ENCODE results near the gene ETNK1. TPM values are rescaled to one million over a fixed set of nuclear protein-coding genes. Genes with fewer than 3 reads are reported as not detected.
"Not testable (repeated sequence)": the region's sequence is repeated elsewhere in the genome, so short reads cannot be mapped to it uniquely, and the experiment has no call there.

Gene ETNK1, protein sequence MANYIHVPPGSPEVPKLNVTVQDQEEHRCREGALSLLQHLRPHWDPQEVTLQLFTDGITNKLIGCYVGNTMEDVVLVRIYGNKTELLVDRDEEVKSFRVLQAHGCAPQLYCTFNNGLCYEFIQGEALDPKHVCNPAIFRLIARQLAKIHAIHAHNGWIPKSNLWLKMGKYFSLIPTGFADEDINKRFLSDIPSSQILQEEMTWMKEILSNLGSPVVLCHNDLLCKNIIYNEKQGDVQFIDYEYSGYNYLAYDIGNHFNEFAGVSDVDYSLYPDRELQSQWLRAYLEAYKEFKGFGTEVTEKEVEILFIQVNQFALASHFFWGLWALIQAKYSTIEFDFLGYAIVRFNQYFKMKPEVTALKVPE
- polyA plus RNA-seq (2013, experiment 1 of 4) = 37.5 TPM
- polyA plus RNA-seq (2013, experiment 2 of 4) = 31.5 TPM
- polyA plus RNA-seq (2013, experiment 3 of 4) = 30.3 TPM
- 30.1 TPM for polyA plus RNA-seq (2013, experiment 4 of 4)

DNA sequence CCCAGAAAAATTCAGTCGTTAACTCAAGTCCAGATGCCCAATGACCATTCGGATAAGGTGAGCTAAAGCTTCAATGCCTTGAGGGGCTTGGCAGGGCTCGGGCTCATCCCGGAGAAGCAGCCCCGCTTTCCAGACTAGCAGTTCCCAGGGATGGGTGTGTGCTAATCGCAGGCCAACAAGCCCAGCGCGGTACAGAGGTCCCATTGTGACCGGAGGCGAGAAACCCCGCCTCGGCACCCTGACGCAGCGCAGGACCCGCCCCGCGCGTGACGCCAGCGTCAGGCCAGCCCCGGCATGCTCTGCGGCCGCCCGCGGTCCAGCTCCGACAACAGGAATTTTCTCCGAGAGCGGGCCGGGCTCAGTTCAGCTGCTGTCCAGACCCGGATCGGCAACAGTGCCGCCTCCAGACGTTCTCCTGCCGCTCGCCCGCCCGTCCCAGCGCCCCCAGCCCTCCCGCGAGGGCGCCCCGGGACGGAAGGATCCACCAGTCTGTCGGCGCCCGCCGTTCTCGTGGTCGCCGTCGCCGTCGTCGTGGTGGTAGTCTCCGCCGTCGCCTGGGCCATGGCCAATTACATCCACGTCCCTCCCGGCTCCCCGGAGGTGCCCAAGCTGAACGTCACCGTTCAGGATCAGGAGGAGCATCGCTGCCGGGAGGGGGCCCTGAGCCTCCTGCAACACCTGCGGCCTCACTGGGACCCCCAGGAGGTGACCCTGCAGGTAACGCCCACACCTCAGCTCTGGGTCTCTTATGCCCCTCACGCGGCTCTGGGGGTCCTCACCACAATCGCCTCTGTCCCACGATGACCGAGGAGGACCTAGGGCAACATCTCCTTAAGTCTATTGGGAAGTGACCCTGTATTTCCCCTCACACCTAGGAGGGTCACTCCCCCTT, at the start of gene ETNK1:
Gene ETNK1 (plus strand): TSS at position 302 of the 892 bp plus-strand sequence. CDS start 260 bp downstream, at position 562.
- 1% methylated on average over 71 of the region's 71 CpGs for WGBS, 2 experiments
- H3K27ac ChIP-seq (ENCODE audit: insufficient read depth, low read depth, low read length, poor library complexity, severe bottlenecking) = peak within 1 kb of the TSS; percentile 95
- no peaks in the 10 kb centered on the region for H3K9me3 ChIP-seq (ENCODE audit: control insufficient read depth, low read length)
- H3K27me3 ChIP-seq (ENCODE audit: control insufficient read depth, insufficient read depth, low read length, poor library complexity, severe bottlenecking) = no peaks in the 10 kb centered on the region
- H3K36me3 ChIP-seq (ENCODE audit: control insufficient read depth, insufficient read depth, low read length) = no peaks in the 10 kb centered on the region
- H3K4me1 ChIP-seq (ENCODE audit: control insufficient read depth, insufficient read depth, low read length) = peaks cover 10% of the 10 kb centered on the region
- H3K4me3 ChIP-seq (ENCODE audit: insufficient read depth, low read depth, low read length) = peak within 1 kb of the TSS; percentile 76

DNA sequence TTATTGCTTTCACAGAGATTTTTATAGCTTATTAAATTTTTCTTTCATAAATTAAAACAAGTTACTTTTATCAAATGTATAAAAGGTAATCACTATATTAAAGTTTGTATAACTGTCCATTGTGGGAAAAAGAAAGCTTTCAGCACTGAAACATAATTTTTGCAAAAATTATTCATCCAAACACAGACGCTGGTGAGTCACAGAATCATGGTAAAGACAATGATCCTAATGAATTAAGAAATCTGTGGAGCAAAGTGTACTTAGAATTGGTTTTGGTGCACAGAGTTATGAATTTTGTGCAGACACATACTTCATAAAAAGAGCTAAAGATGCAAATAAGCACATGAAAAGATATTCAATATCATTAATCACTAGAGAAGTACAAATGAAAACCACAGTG, 48.9 kb upstream of the ETNK1 start:
- no peaks in the 10 kb centered on the region for H3K36me3 ChIP-seq (ENCODE audit: control insufficient read depth, insufficient read depth, low read length)
- no peaks in the 10 kb centered on the region for H3K4me1 ChIP-seq (ENCODE audit: control insufficient read depth, insufficient read depth, low read length)
- no peak overlapping the region for H3K4me3 ChIP-seq (ENCODE audit: insufficient read depth, low read depth, low read length)
- H3K9me3 ChIP-seq (ENCODE audit: control insufficient read depth, low read length) = no peaks in the 10 kb centered on the region
- WGBS, 2 experiments = 100% methylated on average over 1 of the region's 1 CpG; no CpG with 5 or more reads in 1 of the 2 experiments
- no peaks in the 10 kb centered on the region for H3K27me3 ChIP-seq (ENCODE audit: control insufficient read depth, insufficient read depth, low read length, poor library complexity, severe bottlenecking)
- H3K27ac ChIP-seq (ENCODE audit: insufficient read depth, low read depth, low read length, poor library complexity, severe bottlenecking) = no peak overlapping the region

DNA sequence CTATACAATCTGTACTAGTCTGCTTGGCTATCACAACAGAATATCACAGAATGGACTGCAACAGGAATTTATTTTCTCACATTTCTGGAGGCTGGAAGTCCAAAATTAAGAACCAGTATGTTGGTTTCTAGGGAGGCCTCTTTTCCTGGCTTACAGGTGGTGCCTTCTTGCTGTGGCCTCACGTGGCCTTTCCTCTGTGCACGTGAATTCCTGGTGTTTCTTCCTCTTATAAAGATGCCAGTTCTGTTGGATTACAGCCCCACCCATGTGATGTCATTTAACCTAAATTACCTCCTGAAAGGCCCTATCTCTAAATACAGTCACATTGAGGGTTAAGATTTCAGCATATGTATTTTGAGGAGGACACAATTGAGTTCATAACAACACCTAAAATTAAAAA, 48.5 kb upstream of the ETNK1 start:
- H3K27ac ChIP-seq (ENCODE audit: insufficient read depth, low read depth, low read length, poor library complexity, severe bottlenecking) = no peak overlapping the region
- 89 to 92% methylated on average over 2 of the region's 2 CpGs for WGBS, 2 experiments

DNA sequence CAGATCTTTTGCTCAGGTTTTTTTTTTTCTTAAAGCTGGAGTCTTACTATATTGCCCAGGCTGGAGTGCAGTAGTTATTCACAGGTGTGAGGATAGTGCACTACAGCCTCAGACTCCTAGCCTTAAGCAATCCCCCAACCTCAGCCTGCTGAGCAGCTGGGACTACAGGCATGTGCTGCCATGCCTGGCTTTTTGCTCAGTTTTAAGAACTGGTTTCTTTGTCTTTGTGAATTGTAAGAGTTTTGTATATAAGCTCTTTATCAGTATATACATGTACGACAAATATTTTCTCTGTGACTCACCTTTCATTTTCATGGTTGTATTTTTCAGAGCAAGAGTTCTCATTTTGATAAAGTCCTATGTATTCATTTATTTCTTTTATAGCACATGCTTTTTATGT, 47.3 kb upstream of the ETNK1 start:
- 100% methylated on average over 1 of the region's 1 CpG; no CpG with 5 or more reads in 1 of the 2 experiments for WGBS, 2 experiments
- Histone ChIP-seq H3K27me3 (ENCODE audit: control insufficient read depth, insufficient read depth, low read length, poor library complexity, severe bottlenecking) (no peaks in the 10 kb centered on the region), H3K36me3 (ENCODE audit: control insufficient read depth, insufficient read depth, low read length) (no peaks in the 10 kb centered on the region), H3K27ac (ENCODE audit: insufficient read depth, low read depth, low read length, poor library complexity, severe bottlenecking) (no peak overlapping the region), H3K4me3 (ENCODE audit: insufficient read depth, low read depth, low read length) (no peak overlapping the region), H3K9me3 (ENCODE audit: control insufficient read depth, low read length) (no peaks in the 10 kb centered on the region), H3K4me1 (ENCODE audit: control insufficient read depth, insufficient read depth, low read length) (no peaks in the 10 kb centered on the region)

More for the DNA sequence above, 48.5 kb upstream of the ETNK1 start:
- no peak overlapping the region for H3K4me3 ChIP-seq (ENCODE audit: insufficient read depth, low read depth, low read length)
- no peaks in the 10 kb centered on the region for H3K36me3 ChIP-seq (ENCODE audit: control insufficient read depth, insufficient read depth, low read length)
- H3K4me1 ChIP-seq (ENCODE audit: control insufficient read depth, insufficient read depth, low read length) = no peaks in the 10 kb centered on the region
- H3K9me3 ChIP-seq (ENCODE audit: control insufficient read depth, low read length) = no peaks in the 10 kb centered on the region
- no peaks in the 10 kb centered on the region for H3K27me3 ChIP-seq (ENCODE audit: control insufficient read depth, insufficient read depth, low read length, poor library complexity, severe bottlenecking)

- Histone ChIP-seq H3K4me3 (ENCODE audit: insufficient read depth, low read depth, low read length) (no peak overlapping the region), H3K36me3 (ENCODE audit: control insufficient read depth, insufficient read depth, low read length) (no peaks in the 10 kb centered on the region), H3K4me1 (ENCODE audit: control insufficient read depth, insufficient read depth, low read length) (no peaks in the 10 kb centered on the region), H3K27me3 (ENCODE audit: control insufficient read depth, insufficient read depth, low read length, poor library complexity, severe bottlenecking) (no peaks in the 10 kb centered on the region), H3K9me3 (ENCODE audit: control insufficient read depth, low read length) (no peaks in the 10 kb centered on the region), H3K27ac (ENCODE audit: insufficient read depth, low read depth, low read length, poor library complexity, severe bottlenecking) (no peak overlapping the region)
- 95 to 100% methylated on average over 2 to 3 of the region's 3 CpGs for WGBS, 2 experiments
These were observed 46.6 kb upstream of the ETNK1 start for GRCh38 chr12:22578328-22578727.

- Histone ChIP-seq H3K4me3 (ENCODE audit: insufficient read depth, low read depth, low read length) (no peak overlapping the region), H3K27me3 (ENCODE audit: control insufficient read depth, insufficient read depth, low read length, poor library complexity, severe bottlenecking) (no peaks in the 10 kb centered on the region), H3K9me3 (ENCODE audit: control insufficient read depth, low read length) (no peaks in the 10 kb centered on the region), H3K36me3 (ENCODE audit: control insufficient read depth, insufficient read depth, low read length) (no peaks in the 10 kb centered on the region), H3K4me1 (ENCODE audit: control insufficient read depth, insufficient read depth, low read length) (no peaks in the 10 kb centered on the region), H3K27ac (ENCODE audit: insufficient read depth, low read depth, low read length, poor library complexity, severe bottlenecking) (no peak overlapping the region)
- 85 to 91% methylated on average over 3 of the region's 4 CpGs for WGBS, 2 experiments
These were observed 36.2 kb upstream of the ETNK1 start for GRCh38 chr12:22588817-22589216.

- Histone ChIP-seq H3K36me3 (ENCODE audit: control insufficient read depth, insufficient read depth, low read length) (no peaks in the 10 kb centered on the region), H3K4me1 (ENCODE audit: control insufficient read depth, insufficient read depth, low read length) (no peaks in the 10 kb centered on the region), H3K4me3 (ENCODE audit: insufficient read depth, low read depth, low read length) (no peak overlapping the region), H3K27me3 (ENCODE audit: control insufficient read depth, insufficient read depth, low read length, poor library complexity, severe bottlenecking) (no peaks in the 10 kb centered on the region), H3K9me3 (ENCODE audit: control insufficient read depth, low read length) (no peaks in the 10 kb centered on the region), H3K27ac (ENCODE audit: insufficient read depth, low read depth, low read length, poor library complexity, severe bottlenecking) (no peak overlapping the region)
These were observed 31.1 kb upstream of the ETNK1 start for GRCh38 chr12:22593864-22594263.

GRCh38 chr12:22597539-22597938, 27.4 kb upstream of the ETNK1 start:
- H3K27me3 ChIP-seq (ENCODE audit: control insufficient read depth, insufficient read depth, low read length, poor library complexity, severe bottlenecking); H3K27ac ChIP-seq (ENCODE audit: insufficient read depth, low read depth, low read length, poor library complexity, severe bottlenecking); H3K9me3 ChIP-seq (ENCODE audit: control insufficient read depth, low read length); H3K36me3 ChIP-seq (ENCODE audit: control insufficient read depth, insufficient read depth, low read length); H3K4me1 ChIP-seq (ENCODE audit: control insufficient read depth, insufficient read depth, low read length); H3K4me3 ChIP-seq (ENCODE audit: insufficient read depth, low read depth, low read length): not testable (repeated sequence)
- WGBS, 2 experiments = 92 to 96% methylated on average over 5 of the region's 6 CpGs

GRCh38 chr12:22598141-22598762, 26.7 kb upstream of the ETNK1 start:
- Histone ChIP-seq H3K27ac (ENCODE audit: insufficient read depth, low read depth, low read length, poor library complexity, severe bottlenecking) (no peak overlapping the region), H3K4me3 (ENCODE audit: insufficient read depth, low read depth, low read length) (no peak overlapping the region), H3K36me3 (ENCODE audit: control insufficient read depth, insufficient read depth, low read length) (no peaks in the 10 kb centered on the region), H3K4me1 (ENCODE audit: control insufficient read depth, insufficient read depth, low read length) (no peaks in the 10 kb centered on the region), H3K27me3 (ENCODE audit: control insufficient read depth, insufficient read depth, low read length, poor library complexity, severe bottlenecking) (no peaks in the 10 kb centered on the region), H3K9me3 (ENCODE audit: control insufficient read depth, low read length) (peaks cover 2% of the 10 kb centered on the region)
- WGBS, 2 experiments = 63 to 78% methylated on average over 2 of the region's 2 CpGs

DNA sequence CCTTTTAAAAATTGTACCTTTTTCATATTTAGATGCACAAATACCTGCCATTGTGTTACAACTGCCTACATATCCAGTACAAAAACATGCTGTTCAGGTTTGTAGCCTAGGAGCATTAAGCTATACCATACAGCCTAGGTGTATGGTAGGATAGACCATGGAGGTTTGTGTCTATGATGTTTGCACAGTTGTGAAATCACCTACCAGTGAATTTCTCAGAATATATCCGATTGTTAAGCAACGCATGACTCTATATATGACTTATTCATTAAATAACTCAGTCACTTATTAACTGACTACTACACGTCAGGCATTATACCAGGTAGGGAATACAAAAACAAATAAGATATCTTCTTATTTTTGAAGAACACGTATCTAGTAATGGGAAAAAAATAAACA, 26.2 kb upstream of the ETNK1 start:
- Histone ChIP-seq H3K36me3 (ENCODE audit: control insufficient read depth, insufficient read depth, low read length) (no peaks in the 10 kb centered on the region), H3K4me3 (ENCODE audit: insufficient read depth, low read depth, low read length) (no peak overlapping the region), H3K27ac (ENCODE audit: insufficient read depth, low read depth, low read length, poor library complexity, severe bottlenecking) (no peak overlapping the region), H3K27me3 (ENCODE audit: control insufficient read depth, insufficient read depth, low read length, poor library complexity, severe bottlenecking) (no peaks in the 10 kb centered on the region), H3K9me3 (ENCODE audit: control insufficient read depth, low read length) (peaks cover 2% of the 10 kb centered on the region), H3K4me1 (ENCODE audit: control insufficient read depth, insufficient read depth, low read length) (no peaks in the 10 kb centered on the region)
- 95 to 100% methylated on average over 2 to 4 of the region's 4 CpGs for WGBS, 2 experiments

All from ectodermal cell (in vitro differentiated cells).